Measurements from ENCODE around the gene COL25A1. TPM values are rescaled to one million over a fixed set of nuclear protein-coding genes. Genes with fewer than 3 reads are reported as not detected.

COL25A1 gene
- total RNA-seq, 1 experiment from 2014 or later = 4.2 TPM

DNA sequence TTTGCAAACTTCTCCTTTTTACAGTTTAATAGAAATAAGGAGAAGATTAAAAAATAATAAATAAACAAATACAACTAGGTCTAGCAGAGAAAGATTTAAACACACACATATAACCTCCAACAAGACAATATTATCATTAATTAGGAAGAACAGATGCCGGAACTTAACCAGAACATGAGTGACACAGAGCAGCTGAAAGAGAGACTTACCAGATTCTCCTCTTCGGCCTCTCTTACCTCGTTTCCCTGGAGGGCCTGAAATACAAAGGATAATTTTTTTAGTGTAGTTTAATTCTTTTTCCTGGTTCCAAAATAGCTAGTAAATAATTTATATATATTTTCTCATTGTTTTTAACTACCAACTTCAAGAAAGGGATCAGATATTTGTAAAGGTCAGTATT is 252.5 kb downstream of the COL25A1 start:
- no peak overlapping the region for H3K4me3 Mint-ChIP-seq
- H3K9me3 ChIP-seq (ENCODE audit: control insufficient read depth, low read depth, low read length) = no peaks in the 10 kb centered on the region
- H3K36me3 Mint-ChIP-seq (ENCODE audit: insufficient read depth in 1 of 3, low read depth in 3 of 3) = no peaks in the 10 kb centered on the region
- no peaks in the 10 kb centered on the region for H4K20me1 ChIP-seq (ENCODE audit: control insufficient read depth, insufficient read depth, insufficient read length)
- H3K79me1 ChIP-seq (ENCODE audit: insufficient read depth, low read depth, low read length, poor library complexity, severe bottlenecking) = no peaks in the 10 kb centered on the region
- no peak overlapping the region for H3K4me2 ChIP-seq (ENCODE audit: insufficient read depth, insufficient read length, low read length)
- H3K27ac Mint-ChIP-seq = no peak overlapping the region
- no peak overlapping the region for H2AK5ac ChIP-seq (ENCODE audit: insufficient read length, low read length)
- no peaks in the 10 kb centered on the region for H3K4me1 ChIP-seq (ENCODE audit: insufficient read depth, low read length)
- no CpG with 5 or more reads among the region's 3 CpGs for WGBS (ENCODE audit: extremely low coverage, insufficient read length, low lambda C conversion rate)
- no peak overlapping the region for H3K18ac ChIP-seq (ENCODE audit: insufficient read length, low read depth, low read length)
- H3K27me3 Mint-ChIP-seq (ENCODE audit: low read depth) = no peaks in the 10 kb centered on the region; the same call in 1 of the 2 replicates
- H2BK12ac ChIP-seq (ENCODE audit: insufficient read length, low read depth, low read length) = no peak overlapping the region
- no peak overlapping the region for H2BK120ac ChIP-seq (ENCODE audit: low read depth, low read length, poor library complexity, severe bottlenecking)
- no peak for DNase-seq
- no peak overlapping the region for H3K56ac ChIP-seq (ENCODE audit: insufficient read length, low read depth, low read length)
- no peaks in the 10 kb centered on the region; a peak in 1 of 4 replicates for H3K4me1 Mint-ChIP-seq
- H2BK20ac ChIP-seq (ENCODE audit: low read depth, low read length, poor library complexity, severe bottlenecking) = no peak overlapping the region
- H4K91ac ChIP-seq (ENCODE audit: insufficient read length, low read depth, low read length) = no peak overlapping the region
- H2AFZ ChIP-seq (ENCODE audit: low read length) = no peak overlapping the region
- H2BK5ac ChIP-seq (ENCODE audit: insufficient read length, low read length) = no peak overlapping the region
- H3K9me3 Mint-ChIP-seq = no peaks in the 10 kb centered on the region
- no peak overlapping the region for H2BK15ac ChIP-seq (ENCODE audit: low read depth, low read length)
- TF ChIP-seq, protein P1, sequence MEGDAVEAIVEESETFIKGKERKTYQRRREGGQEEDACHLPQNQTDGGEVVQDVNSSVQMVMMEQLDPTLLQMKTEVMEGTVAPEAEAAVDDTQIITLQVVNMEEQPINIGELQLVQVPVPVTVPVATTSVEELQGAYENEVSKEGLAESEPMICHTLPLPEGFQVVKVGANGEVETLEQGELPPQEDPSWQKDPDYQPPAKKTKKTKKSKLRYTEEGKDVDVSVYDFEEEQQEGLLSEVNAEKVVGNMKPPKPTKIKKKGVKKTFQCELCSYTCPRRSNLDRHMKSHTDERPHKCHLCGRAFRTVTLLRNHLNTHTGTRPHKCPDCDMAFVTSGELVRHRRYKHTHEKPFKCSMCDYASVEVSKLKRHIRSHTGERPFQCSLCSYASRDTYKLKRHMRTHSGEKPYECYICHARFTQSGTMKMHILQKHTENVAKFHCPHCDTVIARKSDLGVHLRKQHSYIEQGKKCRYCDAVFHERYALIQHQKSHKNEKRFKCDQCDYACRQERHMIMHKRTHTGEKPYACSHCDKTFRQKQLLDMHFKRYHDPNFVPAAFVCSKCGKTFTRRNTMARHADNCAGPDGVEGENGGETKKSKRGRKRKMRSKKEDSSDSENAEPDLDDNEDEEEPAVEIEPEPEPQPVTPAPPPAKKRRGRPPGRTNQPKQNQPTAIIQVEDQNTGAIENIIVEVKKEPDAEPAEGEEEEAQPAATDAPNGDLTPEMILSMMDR (conservative IDR thresholded peaks at IDR 0.05) = no peak
- H3K27ac ChIP-seq (ENCODE audit: insufficient read length, low read depth, low read length) = no peak overlapping the region
- no peak overlapping the region for H3K9ac ChIP-seq (ENCODE audit: extremely low read depth, insufficient read length, low read length)
- no peaks in the 10 kb centered on the region for H3K79me2 ChIP-seq (ENCODE audit: insufficient read depth, low read length)
- no peak overlapping the region for H3K14ac ChIP-seq (ENCODE audit: insufficient read depth, low read length)
- H3K23me2 ChIP-seq (ENCODE audit: insufficient read length, low read depth, low read length, poor library complexity, severe bottlenecking) = no peaks in the 10 kb centered on the region
- H4K8ac ChIP-seq (replicated peaks; ENCODE audit: insufficient read length, low read depth, low read length) = no peak overlapping the region
- no peak overlapping the region for H3K23ac ChIP-seq (ENCODE audit: insufficient read length, low read depth, low read length)
- no peak overlapping the region for H3T11ph ChIP-seq (ENCODE audit: low read length)
- H3K4ac ChIP-seq (ENCODE audit: low read depth, low read length) = no peak overlapping the region
- H3K27me3 ChIP-seq (ENCODE audit: insufficient read depth, low read length) = no peaks in the 10 kb centered on the region
- H4K5ac ChIP-seq (ENCODE audit: insufficient read length, low read depth, low read length) = no peak overlapping the region
